GM12873 (cell line): ENCODE data around the gene PDPN.

Experiments
- CTCF ChIP-seq: IDR thresholded peaks from 2 replicates; pipeline ENCODE4 v1.5.1; 2012; ENCODE audit warnings: low read depth, mild to moderate bottlenecking, moderate library complexity, low read length, control low read depth; ENCODE audit not compliant: insufficient read depth; ENCODE audit errors: missing control alignments

The PDPN gene

GRCh38 chr1:13619909-13620308 lies 36.3 kb downstream of the PDPN start:
- TF ChIP-seq CTCF: no peak

- TF ChIP-seq CTCF: no peak
Measured at GRCh38 chr1:13620825-13621224, 37.2 kb downstream of the PDPN start.

DNA sequence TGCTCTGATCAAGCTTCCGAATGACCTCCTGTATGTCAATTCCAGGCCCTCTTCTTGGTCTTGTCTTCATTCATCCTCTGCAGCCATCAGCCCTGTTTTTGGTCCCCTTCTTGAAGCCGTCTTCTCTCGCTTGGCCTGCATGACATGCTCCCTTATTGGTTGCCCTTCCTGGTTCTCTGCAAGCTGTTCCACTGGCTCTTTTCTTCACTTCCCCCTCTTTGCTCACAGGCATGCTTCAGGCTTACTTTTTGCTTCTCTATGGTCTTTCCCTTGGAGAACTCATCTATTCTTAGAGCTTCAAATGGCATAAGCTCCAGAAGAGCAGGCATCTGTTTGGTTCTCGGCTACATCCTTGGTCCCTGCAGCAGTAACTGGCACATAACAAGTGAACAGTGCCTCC lies 38.8 kb downstream of the PDPN start:
- TF ChIP-seq CTCF: no peak

GRCh38 chr1:13623021-13623637 lies 39.5 kb downstream of the PDPN start:
- no peak for TF ChIP-seq CTCF

DNA sequence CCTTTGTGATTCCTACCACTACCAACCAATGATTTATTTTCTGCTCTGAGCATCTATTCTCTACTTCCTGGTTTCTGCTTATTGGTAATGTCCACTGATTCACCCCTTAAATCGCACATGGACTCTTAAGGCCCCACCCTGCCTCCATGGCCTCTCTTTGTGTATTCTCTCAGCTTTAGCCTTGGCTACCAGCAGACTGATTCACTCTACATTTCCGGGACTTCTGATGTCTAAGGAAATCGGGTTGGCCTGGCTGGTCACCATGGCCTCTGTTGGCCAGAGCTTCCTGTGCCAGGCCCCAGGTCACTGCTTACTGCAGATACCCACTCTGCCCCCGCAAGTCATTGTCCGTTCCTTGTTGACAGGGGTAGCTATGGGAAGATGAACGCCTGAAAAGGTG lies 40.9 kb downstream of the PDPN start:
- no peak for TF ChIP-seq CTCF

GRCh38 chr1:13627127-13627526 lies 43.5 kb downstream of the PDPN start:
- TF ChIP-seq CTCF: no peak

DNA sequence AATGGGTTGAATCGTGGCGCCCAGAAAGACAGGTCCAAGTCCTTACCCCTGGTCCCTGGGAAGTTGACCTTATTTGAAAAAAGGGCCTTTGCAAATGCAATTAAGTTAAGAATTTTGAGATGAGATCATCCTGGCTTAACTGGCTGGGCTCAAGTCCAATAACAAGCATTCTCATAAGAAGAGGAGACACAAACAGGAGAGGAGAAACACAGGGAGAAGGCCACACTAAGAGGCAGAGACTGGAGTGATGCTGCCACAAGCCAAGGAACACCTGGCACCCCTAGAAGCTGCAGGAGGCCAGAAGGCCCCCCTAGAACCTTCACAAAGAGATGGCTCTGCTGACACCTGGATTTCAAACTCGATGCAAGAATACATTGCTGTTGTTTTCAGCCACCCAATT lies 44.6 kb downstream of the PDPN start:
- no peak for TF ChIP-seq CTCF
